K562 (cell line): ENCODE data around the gene SCYL2. TPM values are rescaled to one million over a fixed set of nuclear protein-coding genes. Genes with fewer than 3 reads are reported as not detected.

ENCODE experiments used
- ARID1B ChIP-seq: fragments of 450-650 bp; IDR thresholded peaks from 2 replicates; pipeline ENCODE4 v1.6.1; 2016; ENCODE audit warnings: antibody characterized with exemption, mild to moderate bottlenecking, inconsistent platforms
- ETS1 ChIP-seq: conservative IDR thresholded peaks from 2 replicates; pipeline ENCODE4 v1.6.1; 2011; ENCODE audit warnings: low read depth, mild to moderate bottlenecking, low read length; ENCODE audit not compliant: control insufficient read depth
- FOXJ2 ChIP-seq: fragments of 200-800 bp; sonication (Bioruptor generic); IDR thresholded peaks from 2 replicates; pipeline ENCODE4 v1.6.1; 2016; ENCODE audit warnings: missing genetic modification characterization, missing compliant biosample characterization
- FOXK2 ChIP-seq, 2 experiments: fragments of 450-650 bp; IDR thresholded peaks in 1 of 2; conservative IDR thresholded peaks in 1 of 2; 2 replicates each; pipeline ENCODE4 v1.6.1; 2016; ENCODE audit warnings: low read depth in 2 of 2, mild to moderate bottlenecking in 1 of 2
- NBN ChIP-seq: fragments of 450-650 bp; IDR thresholded peaks from 2 replicates; pipeline ENCODE4 v1.6.1; 2016; ENCODE audit warnings: low read depth, mild to moderate bottlenecking
- PRDM10 ChIP-seq: fragments of 450-650 bp; IDR thresholded peaks from 2 replicates; pipeline ENCODE4 v1.6.1; 2018; ENCODE audit not compliant: partially characterized antibody
- RERE ChIP-seq: sonication (generic); formaldehyde crosslinking; IDR thresholded peaks from 2 replicates; pipeline ENCODE4 v1.8.0; 2023; ENCODE audit warnings: missing genetic modification reagents, mild to moderate bottlenecking, borderline replicate concordance
- SAP30 ChIP-seq: fragments of 200-600 bp; sonication (generic); IDR thresholded peaks from 2 replicates; pipeline ENCODE4 v1.6.1; 2012; ENCODE audit warnings: borderline replicate concordance, low read depth, mild to moderate bottlenecking, moderate library complexity, low read length, control low read depth, inconsistent platforms; ENCODE audit not compliant: insufficient read depth, poor library complexity, severe bottlenecking
- SNRNP70 ChIP-seq: fragments of 200-400 bp; formaldehyde crosslinking; optimal IDR thresholded peaks from 2 replicates; pipeline ENCODE3; 2017; ENCODE audit warnings: low read depth, low read length
- SOX6 ChIP-seq: fragments of 450-650 bp; IDR thresholded peaks from 2 replicates; pipeline ENCODE4 v1.6.1; 2014; ENCODE audit warnings: mild to moderate bottlenecking
- polyA plus RNA-seq, 8 experiments: library from polyadenylated mRNA; depleted of rRNA in 4 of 8; stranded (reverse) in 5 of 8; unstranded in 3 of 8; fragments of >200 nt; fragmentation: Nextera tagmentation in 2 of 8; fragmentation: Illumina TruSeq in 1 of 8; extraction: Ambion mirVana in 2 of 8; extraction: Trizol in 1 of 8; gene quantifications; 2 replicates each; pipeline versions ENCODE4 v1.2.1 to v1.2.3, GENCODE V29; 2011 to 2014; ENCODE audit warnings: inconsistent platforms in 1 of 8, missing spikeins in 1 of 8
- total RNA-seq, 7 experiments: library from RNA; depleted of rRNA in 6 of 7; stranded (reverse); fragments of >200 nt in 6 of 7; fragmentation: Illumina TruSeq in 2 of 7; extraction: Trizol in 2 of 7; gene quantifications; 2 replicates each; pipeline versions ENCODE4 v1.2.1 to v1.2.3, GENCODE V29; 2011 to 2021; ENCODE audit warnings: low replicate concordance in 1 of 7
- TF ChIP-seq, protein P1 (sequence below), 2 experiments: fragments of 150-350 bp in 1 of 2; IDR thresholded peaks; 2 replicates each; pipeline ENCODE4 v1.6.1; 2012 to 2016; ENCODE audit warnings: low read depth in 2 of 2, low read length in 2 of 2, mild to moderate bottlenecking in 1 of 2, moderate library complexity in 1 of 2

SCYL2 gene
- total and polyA plus RNA-seq, 9 of the 15 experiments (the other 6 are each of a cell fraction or from before 2014, with no cell fraction given) = 9.9 to 49.0 (median 32.9) TPM

DNA sequence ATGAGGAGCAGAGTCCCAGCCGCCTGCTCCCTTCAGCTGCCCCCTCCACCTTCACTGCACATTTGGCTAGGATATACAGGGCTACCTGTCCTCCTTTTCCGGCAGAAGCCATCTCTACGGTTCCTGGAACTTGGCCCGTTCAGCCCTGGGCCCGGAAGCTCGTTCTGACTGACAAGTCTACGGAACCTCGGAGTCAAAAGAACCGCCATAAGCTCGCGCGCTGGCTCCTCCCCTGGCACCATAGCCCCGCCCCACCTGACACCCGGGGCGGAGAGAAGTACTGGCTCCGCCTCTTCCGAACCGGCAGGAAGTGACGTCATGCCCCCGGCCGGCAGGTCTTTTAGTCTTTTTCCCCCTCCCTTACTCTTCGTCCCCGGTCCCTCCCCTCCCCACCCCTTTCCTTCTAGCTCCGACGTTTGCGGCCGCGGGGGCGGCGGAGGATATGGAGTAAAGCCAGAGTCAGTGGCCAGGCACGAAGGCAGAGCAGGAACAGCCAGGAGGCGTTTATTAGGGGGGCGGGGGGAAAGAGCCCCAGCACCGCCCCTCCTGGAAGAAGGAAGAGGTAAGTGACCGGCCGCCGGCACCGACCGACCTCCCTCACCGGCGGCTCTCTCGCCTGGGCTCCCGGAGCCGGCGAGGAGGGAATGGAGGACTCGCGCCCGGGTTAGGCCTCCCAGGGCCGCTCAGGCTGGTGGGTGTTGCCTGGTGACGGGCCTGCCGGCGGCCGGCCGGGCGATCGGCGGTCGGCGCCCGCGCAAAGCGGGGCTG is at the start of gene SCYL2, which contains the start of gene DEPDC4 (continued):
- TF ChIP-seq SAP30 (peak; percentile 61), RERE (CRISPR knock-in tag) (no peak), SNRNP70 (no peak), ETS1 (no peak), ARID1B (no peak; the same call in 1 of the 2 replicates), FOXJ2 (no peak), PRDM10 (peak; percentile 79), NBN (peak; percentile 89), SOX6 (no peak), FOXK2 (conservative IDR thresholded peaks at IDR 0.05 in 1 of 2, IDR thresholded peaks at IDR 0.05 in 1 of 2; ENCODE audit: low read depth in 2 of 2) (peak in 1 of 2 experiments; percentile 41; a peak in 1 of 4 replicates)
- TF ChIP-seq, protein P1, sequence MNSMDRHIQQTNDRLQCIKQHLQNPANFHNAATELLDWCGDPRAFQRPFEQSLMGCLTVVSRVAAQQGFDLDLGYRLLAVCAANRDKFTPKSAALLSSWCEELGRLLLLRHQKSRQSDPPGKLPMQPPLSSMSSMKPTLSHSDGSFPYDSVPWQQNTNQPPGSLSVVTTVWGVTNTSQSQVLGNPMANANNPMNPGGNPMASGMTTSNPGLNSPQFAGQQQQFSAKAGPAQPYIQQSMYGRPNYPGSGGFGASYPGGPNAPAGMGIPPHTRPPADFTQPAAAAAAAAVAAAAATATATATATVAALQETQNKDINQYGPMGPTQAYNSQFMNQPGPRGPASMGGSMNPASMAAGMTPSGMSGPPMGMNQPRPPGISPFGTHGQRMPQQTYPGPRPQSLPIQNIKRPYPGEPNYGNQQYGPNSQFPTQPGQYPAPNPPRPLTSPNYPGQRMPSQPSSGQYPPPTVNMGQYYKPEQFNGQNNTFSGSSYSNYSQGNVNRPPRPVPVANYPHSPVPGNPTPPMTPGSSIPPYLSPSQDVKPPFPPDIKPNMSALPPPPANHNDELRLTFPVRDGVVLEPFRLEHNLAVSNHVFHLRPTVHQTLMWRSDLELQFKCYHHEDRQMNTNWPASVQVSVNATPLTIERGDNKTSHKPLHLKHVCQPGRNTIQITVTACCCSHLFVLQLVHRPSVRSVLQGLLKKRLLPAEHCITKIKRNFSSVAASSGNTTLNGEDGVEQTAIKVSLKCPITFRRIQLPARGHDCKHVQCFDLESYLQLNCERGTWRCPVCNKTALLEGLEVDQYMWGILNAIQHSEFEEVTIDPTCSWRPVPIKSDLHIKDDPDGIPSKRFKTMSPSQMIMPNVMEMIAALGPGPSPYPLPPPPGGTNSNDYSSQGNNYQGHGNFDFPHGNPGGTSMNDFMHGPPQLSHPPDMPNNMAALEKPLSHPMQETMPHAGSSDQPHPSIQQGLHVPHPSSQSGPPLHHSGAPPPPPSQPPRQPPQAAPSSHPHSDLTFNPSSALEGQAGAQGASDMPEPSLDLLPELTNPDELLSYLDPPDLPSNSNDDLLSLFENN (IDR thresholded peaks at IDR 0.05; ENCODE audit: low read depth in 2 of 2, low read length in 2 of 2) = 0 out of 4 replicates have a peak, but pooled peaks of 1 of the 2 experiments have one; percentile 59
